OCI-LY7 (cell line): Measurements from ENCODE around the gene ERBIN.

ENCODE experiments used
- CTCF ChIP-seq: fragments of 200-600 bp; sonication (generic); conservative IDR thresholded peaks from 2 replicates; pipeline ENCODE4 v1.5.1; 2014; ENCODE audit warnings: mild to moderate bottlenecking, antibody characterized with exemption, low read length, moderate library complexity, mixed read lengths
- EZH2phosphoT487 ChIP-seq: fragments of 200-600 bp; sonication (generic); IDR thresholded peaks from 2 replicates; pipeline ENCODE4 v1.6.1; 2018; ENCODE audit warnings: low read depth, borderline replicate concordance, mild to moderate bottlenecking, mixed run types, antibody characterized with exemption, low read length, moderate library complexity, mixed read lengths

DNA sequence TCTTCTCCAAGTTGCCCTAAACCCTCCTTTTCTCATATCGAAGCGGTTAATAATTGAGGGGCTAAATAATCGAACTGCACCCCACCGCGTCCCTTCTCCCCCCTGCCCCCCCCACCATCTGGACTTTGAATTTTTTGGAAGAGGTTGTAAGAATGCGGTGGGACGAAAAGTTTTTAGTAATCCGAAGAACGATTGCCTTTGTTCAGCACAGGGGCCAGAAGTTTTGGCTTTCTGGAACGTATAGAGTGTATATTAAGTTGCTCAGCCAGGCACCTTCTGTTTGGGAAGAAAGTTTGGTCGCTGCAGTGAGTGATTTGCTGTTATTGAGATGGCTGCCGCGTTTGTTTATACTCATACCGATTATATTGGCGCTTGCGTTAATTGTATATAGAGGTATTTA is 518 bp downstream of the ERBIN start:
- TF ChIP-seq CTCF (no peak), EZH2phosphoT487 (no peak)
